IMR-90 (cell line): ENCODE results near the gene MTA2.

Experiments
- FOS ChIP-seq: fragments of 150-350 bp; IDR thresholded peaks from 2 replicates; pipeline ENCODE4 v1.6.1; 2016; ENCODE audit warnings: low read depth, low read length
- POLR2A ChIP-seq: IDR thresholded peaks from 2 replicates; pipeline ENCODE4 v1.6.1; 2012; ENCODE audit warnings: mild to moderate bottlenecking, low read depth, low read length
- TF ChIP-seq, protein P1 (sequence below): conservative IDR thresholded peaks from 2 replicates; pipeline ENCODE4 v1.5.1; 2012; ENCODE audit warnings: mild to moderate bottlenecking, low read depth, low read length, improper control_type of control experiment

- TF ChIP-seq POLR2A (no peak), FOS (no peak)
- TF ChIP-seq, protein P1, sequence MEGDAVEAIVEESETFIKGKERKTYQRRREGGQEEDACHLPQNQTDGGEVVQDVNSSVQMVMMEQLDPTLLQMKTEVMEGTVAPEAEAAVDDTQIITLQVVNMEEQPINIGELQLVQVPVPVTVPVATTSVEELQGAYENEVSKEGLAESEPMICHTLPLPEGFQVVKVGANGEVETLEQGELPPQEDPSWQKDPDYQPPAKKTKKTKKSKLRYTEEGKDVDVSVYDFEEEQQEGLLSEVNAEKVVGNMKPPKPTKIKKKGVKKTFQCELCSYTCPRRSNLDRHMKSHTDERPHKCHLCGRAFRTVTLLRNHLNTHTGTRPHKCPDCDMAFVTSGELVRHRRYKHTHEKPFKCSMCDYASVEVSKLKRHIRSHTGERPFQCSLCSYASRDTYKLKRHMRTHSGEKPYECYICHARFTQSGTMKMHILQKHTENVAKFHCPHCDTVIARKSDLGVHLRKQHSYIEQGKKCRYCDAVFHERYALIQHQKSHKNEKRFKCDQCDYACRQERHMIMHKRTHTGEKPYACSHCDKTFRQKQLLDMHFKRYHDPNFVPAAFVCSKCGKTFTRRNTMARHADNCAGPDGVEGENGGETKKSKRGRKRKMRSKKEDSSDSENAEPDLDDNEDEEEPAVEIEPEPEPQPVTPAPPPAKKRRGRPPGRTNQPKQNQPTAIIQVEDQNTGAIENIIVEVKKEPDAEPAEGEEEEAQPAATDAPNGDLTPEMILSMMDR, result no peak
These were observed 6.0 kb upstream of the MTA2 start for GRCh38 chr11:62607714-62608113.
